GM12801 (cell line): ENCODE measurements around the gene GALNTL6.

Source experiments
- CTCF ChIP-seq: IDR thresholded peaks from one replicate; pipeline ENCODE4 v1.5.1; 2011; ENCODE audit warnings: control low read depth; ENCODE audit not compliant: insufficient read length; ENCODE audit errors: extremely low read depth

The GALNTL6 gene

GRCh38 chr4:172963498-172964294, 1150.5 kb downstream of the GALNTL6 start:
- no peak for TF ChIP-seq CTCF

GRCh38 chr4:172974586-172974985, 1161.4 kb downstream of the GALNTL6 start:
- no peak for TF ChIP-seq CTCF

- TF ChIP-seq CTCF, result no peak
These were observed 1162.5 kb downstream of the GALNTL6 start for GRCh38 chr4:172975651-172976229.

GRCh38 chr4:172978848-172979247, 1165.6 kb downstream of the GALNTL6 start:
- TF ChIP-seq CTCF, result no peak

- TF ChIP-seq CTCF, result no peak
These were observed 1166.1 kb downstream of the GALNTL6 start for GRCh38 chr4:172979332-172979731.

GRCh38 chr4:172980219-172980618, 1167.0 kb downstream of the GALNTL6 start:
- TF ChIP-seq CTCF, result no peak

GRCh38 chr4:172982151-172982590, 1169.0 kb downstream of the GALNTL6 start:
- no peak for TF ChIP-seq CTCF
